T-helper 2 cell treated with Interferon-gamma antibody and Interleukin-4, amounts not matched to agents 5 μg/mL and 100 μg/mL, for 36 hours (primary cell): ENCODE results near the gene NREP.

ENCODE experiments used
- DNase-seq: peaks from one replicate; pipeline ENCODE4 v3.0.0; 2021; ENCODE audit warnings: low spot score
- H3K27ac Mint-ChIP-seq: one replicate; pipeline ENCODE4 v1.8.0; 2021; ENCODE audit warnings: mild to moderate bottlenecking, mixed read lengths
- H3K27me3 Mint-ChIP-seq: one replicate; pipeline ENCODE4 v1.8.0; 2021; ENCODE audit warnings: low read depth, mixed read lengths
- H3K36me3 Mint-ChIP-seq: one replicate; pipeline ENCODE4 v1.8.0; 2021; ENCODE audit warnings: low read depth, mixed read lengths
- H3K4me1 Mint-ChIP-seq: one replicate; pipeline ENCODE4 v1.8.0; 2021; ENCODE audit warnings: low read depth, mixed read lengths
- H3K4me3 Mint-ChIP-seq: one replicate; pipeline ENCODE4 v1.8.0; 2022; ENCODE audit warnings: mild to moderate bottlenecking, moderate library complexity, mixed read lengths
- H3K9me3 Mint-ChIP-seq: one replicate; pipeline ENCODE4 v1.8.0; 2021; ENCODE audit warnings: mixed read lengths

NREP gene

GRCh38 chr5:111739416-111739815 is 17.6 kb downstream of the NREP start:
- peaks cover 27% of the 10 kb centered on the region for H3K4me1 Mint-ChIP-seq
- no peak overlapping the region for H3K27ac Mint-ChIP-seq
- H3K4me3 Mint-ChIP-seq = no peak overlapping the region
- H3K9me3 Mint-ChIP-seq = no peaks in the 10 kb centered on the region
- no peak for DNase-seq
- peaks cover 10% of the 10 kb centered on the region for H3K36me3 Mint-ChIP-seq
- no peaks in the 10 kb centered on the region for H3K27me3 Mint-ChIP-seq

- Mint-ChIP-seq H3K36me3 (peaks cover 13% of the 10 kb centered on the region), H3K4me1 (peaks cover 32% of the 10 kb centered on the region), H3K27me3 (no peaks in the 10 kb centered on the region), H3K4me3 (no peak overlapping the region), H3K27ac (no peak overlapping the region), H3K9me3 (no peaks in the 10 kb centered on the region)
- DNase-seq = no peak
Measured at GRCh38 chr5:111738118-111738517, 18.9 kb downstream of the NREP start.

- H3K27ac Mint-ChIP-seq = no peak overlapping the region
- peaks cover 17% of the 10 kb centered on the region for H3K36me3 Mint-ChIP-seq
- peaks cover 34% of the 10 kb centered on the region for H3K4me1 Mint-ChIP-seq
- no peak overlapping the region for H3K4me3 Mint-ChIP-seq
- DNase-seq = no peak
- H3K9me3 Mint-ChIP-seq = no peaks in the 10 kb centered on the region
- no peaks in the 10 kb centered on the region for H3K27me3 Mint-ChIP-seq
Measured at GRCh38 chr5:111737716-111738115, 19.3 kb downstream of the NREP start.

- no peaks in the 10 kb centered on the region for H3K9me3 Mint-ChIP-seq
- no peaks in the 10 kb centered on the region for H3K27me3 Mint-ChIP-seq
- H3K4me1 Mint-ChIP-seq = peaks cover 32% of the 10 kb centered on the region
- no peak overlapping the region for H3K27ac Mint-ChIP-seq
- peak; percentile 57 for DNase-seq
- peaks cover 23% of the 10 kb centered on the region for H3K36me3 Mint-ChIP-seq
- H3K4me3 Mint-ChIP-seq = no peak overlapping the region
Measured at GRCh38 chr5:111735583-111736270, 21.3 kb downstream of the NREP start.

- DNase-seq = no peak
- H3K27me3 Mint-ChIP-seq = no peaks in the 10 kb centered on the region
- H3K27ac Mint-ChIP-seq = no peak overlapping the region
- H3K4me3 Mint-ChIP-seq = no peak overlapping the region
- H3K9me3 Mint-ChIP-seq = no peaks in the 10 kb centered on the region
- H3K4me1 Mint-ChIP-seq = peaks cover 35% of the 10 kb centered on the region
- H3K36me3 Mint-ChIP-seq = peaks cover 32% of the 10 kb centered on the region
Measured at GRCh38 chr5:111734597-111734996, 22.4 kb downstream of the NREP start.

- Mint-ChIP-seq H3K27ac (no peak overlapping the region), H3K36me3 (peaks cover 36% of the 10 kb centered on the region), H3K4me1 (peaks cover 35% of the 10 kb centered on the region), H3K27me3 (no peaks in the 10 kb centered on the region), H3K9me3 (no peaks in the 10 kb centered on the region), H3K4me3 (no peak overlapping the region)
- DNase-seq = peak; percentile 35
Measured at GRCh38 chr5:111734013-111734412, 23.0 kb downstream of the NREP start.

GRCh38 chr5:111733571-111733970 is 23.4 kb downstream of the NREP start:
- no peak overlapping the region for H3K4me3 Mint-ChIP-seq
- no peaks in the 10 kb centered on the region for H3K27me3 Mint-ChIP-seq
- H3K36me3 Mint-ChIP-seq = peaks cover 41% of the 10 kb centered on the region
- H3K9me3 Mint-ChIP-seq = no peaks in the 10 kb centered on the region
- DNase-seq = no peak
- H3K27ac Mint-ChIP-seq = no peak overlapping the region
- H3K4me1 Mint-ChIP-seq = peaks cover 33% of the 10 kb centered on the region

- H3K9me3 Mint-ChIP-seq = no peaks in the 10 kb centered on the region
- peaks cover 44% of the 10 kb centered on the region for H3K36me3 Mint-ChIP-seq
- no peaks in the 10 kb centered on the region for H3K27me3 Mint-ChIP-seq
- no peak overlapping the region for H3K4me3 Mint-ChIP-seq
- H3K27ac Mint-ChIP-seq = no peak overlapping the region
- DNase-seq = no peak
- peaks cover 32% of the 10 kb centered on the region for H3K4me1 Mint-ChIP-seq
Measured at GRCh38 chr5:111731638-111732037, 25.4 kb downstream of the NREP start.

- Mint-ChIP-seq H3K9me3 (no peaks in the 10 kb centered on the region), H3K4me1 (peaks cover 36% of the 10 kb centered on the region), H3K4me3 (peak overlapping the region; percentile 49), H3K36me3 (peaks cover 44% of the 10 kb centered on the region), H3K27ac (peak overlapping the region; percentile 65), H3K27me3 (no peaks in the 10 kb centered on the region)
- DNase-seq = no peak
Measured at GRCh38 chr5:111730659-111731382, 26.2 kb downstream of the NREP start.

- peaks cover 39% of the 10 kb centered on the region for H3K36me3 Mint-ChIP-seq
Measured at GRCh38 chr5:111728941-111729340, 28.1 kb downstream of the NREP start.

GRCh38 chr5:111726986-111727385 is 30.0 kb downstream of the NREP start:
- DNase-seq = no peak
- H3K36me3 Mint-ChIP-seq = peaks cover 27% of the 10 kb centered on the region
- no peaks in the 10 kb centered on the region for H3K9me3 Mint-ChIP-seq
- no peak overlapping the region for H3K4me3 Mint-ChIP-seq
- H3K27ac Mint-ChIP-seq = no peak overlapping the region
- peaks cover 19% of the 10 kb centered on the region for H3K4me1 Mint-ChIP-seq
- no peaks in the 10 kb centered on the region for H3K27me3 Mint-ChIP-seq

More at GRCh38 chr5:111728941-111729340, 28.1 kb downstream of the NREP start:
- Mint-ChIP-seq H3K9me3 (no peaks in the 10 kb centered on the region), H3K4me3 (no peak overlapping the region), H3K27ac (no peak overlapping the region), H3K4me1 (peaks cover 25% of the 10 kb centered on the region), H3K27me3 (no peaks in the 10 kb centered on the region)
- no peak for DNase-seq

GRCh38 chr5:111722140-111722539 is 34.9 kb downstream of the NREP start:
- no peaks in the 10 kb centered on the region for H3K9me3 Mint-ChIP-seq
- H3K4me3 Mint-ChIP-seq = no peak overlapping the region
- no peak for DNase-seq
- peaks cover 6% of the 10 kb centered on the region for H3K4me1 Mint-ChIP-seq
- H3K36me3 Mint-ChIP-seq = peaks cover 1% of the 10 kb centered on the region
- H3K27me3 Mint-ChIP-seq = no peaks in the 10 kb centered on the region
- H3K27ac Mint-ChIP-seq = no peak overlapping the region

- peaks cover 2% of the 10 kb centered on the region for H3K27me3 Mint-ChIP-seq
- peaks cover 4% of the 10 kb centered on the region for H3K9me3 Mint-ChIP-seq
- H3K36me3 Mint-ChIP-seq = peaks cover 1% of the 10 kb centered on the region
- H3K27ac Mint-ChIP-seq = no peak overlapping the region
- peaks cover 3% of the 10 kb centered on the region for H3K4me1 Mint-ChIP-seq
- no peak for DNase-seq
- H3K4me3 Mint-ChIP-seq = no peak overlapping the region
Measured at GRCh38 chr5:111720333-111720890, 36.6 kb downstream of the NREP start.

GRCh38 chr5:111719773-111720172 is 37.2 kb downstream of the NREP start:
- Mint-ChIP-seq H3K4me3 (no peak overlapping the region), H3K27ac (no peak overlapping the region), H3K36me3 (peaks cover 4% of the 10 kb centered on the region), H3K9me3 (peaks cover 4% of the 10 kb centered on the region), H3K27me3 (peaks cover 5% of the 10 kb centered on the region), H3K4me1 (peaks cover 3% of the 10 kb centered on the region)
- no peak for DNase-seq
